Activated naive CD8-positive, alpha-beta T cell treated with anti-CD3 and anti-CD28 coated beads, Interleukin-2, amount 10 ng/mL, durations not matched to agents 7 days and 5 days (primary cell): Measurements from ENCODE around the gene DNMT3A. TPM values are rescaled to one million over a fixed set of nuclear protein-coding genes. Genes with fewer than 3 reads are reported as not detected.

Experiments
- ATAC-seq: fragments of 150-1000 bp; cut with Tn5 transposase; one replicate; pipeline ENCODE4 v1.10.0; 2021; ENCODE audit warnings: low read depth, moderate library complexity
- POLR2A ChIA-PET: fragments of 350-600 bp; sonication (Branson Sonifier 250); formaldehyde crosslinking; loops from one replicate; lab custom pipeline; 2021; ENCODE audit warnings: antibody characterized with exemption; lab: Charles Lee
- DNase-seq: peaks from one replicate; pipeline ENCODE4 v3.0.0; 2021
- H3K27ac Mint-ChIP-seq: one replicate; pipeline ENCODE4 v1.8.0; 2022; ENCODE audit warnings: mild to moderate bottlenecking, mixed read lengths
- H3K27me3 Mint-ChIP-seq: one replicate; pipeline ENCODE4 v1.8.0; 2022; ENCODE audit warnings: mild to moderate bottlenecking, moderate library complexity, mixed read lengths
- H3K36me3 Mint-ChIP-seq: one replicate; pipeline ENCODE4 v1.8.0; 2021; ENCODE audit warnings: mild to moderate bottlenecking, mixed read lengths
- H3K4me1 Mint-ChIP-seq: one replicate; pipeline ENCODE4 v1.8.0; 2021; ENCODE audit warnings: mixed read lengths
- H3K4me3 Mint-ChIP-seq: one replicate; pipeline ENCODE4 v1.8.0; 2022; ENCODE audit warnings: mild to moderate bottlenecking, moderate library complexity, mixed read lengths
- H3K9me3 Mint-ChIP-seq: one replicate; pipeline ENCODE4 v1.8.0; 2021; ENCODE audit warnings: mixed read lengths
- total RNA-seq, 2 experiments: library from RNA; stranded (reverse); gene quantifications; one replicate each; pipeline ENCODE4 v1.2.3, GENCODE V29; 2021

DNMT3A gene
- total RNA-seq, 2 experiments from 2014 or later, result 76.7 to 84.7 TPM

DNA sequence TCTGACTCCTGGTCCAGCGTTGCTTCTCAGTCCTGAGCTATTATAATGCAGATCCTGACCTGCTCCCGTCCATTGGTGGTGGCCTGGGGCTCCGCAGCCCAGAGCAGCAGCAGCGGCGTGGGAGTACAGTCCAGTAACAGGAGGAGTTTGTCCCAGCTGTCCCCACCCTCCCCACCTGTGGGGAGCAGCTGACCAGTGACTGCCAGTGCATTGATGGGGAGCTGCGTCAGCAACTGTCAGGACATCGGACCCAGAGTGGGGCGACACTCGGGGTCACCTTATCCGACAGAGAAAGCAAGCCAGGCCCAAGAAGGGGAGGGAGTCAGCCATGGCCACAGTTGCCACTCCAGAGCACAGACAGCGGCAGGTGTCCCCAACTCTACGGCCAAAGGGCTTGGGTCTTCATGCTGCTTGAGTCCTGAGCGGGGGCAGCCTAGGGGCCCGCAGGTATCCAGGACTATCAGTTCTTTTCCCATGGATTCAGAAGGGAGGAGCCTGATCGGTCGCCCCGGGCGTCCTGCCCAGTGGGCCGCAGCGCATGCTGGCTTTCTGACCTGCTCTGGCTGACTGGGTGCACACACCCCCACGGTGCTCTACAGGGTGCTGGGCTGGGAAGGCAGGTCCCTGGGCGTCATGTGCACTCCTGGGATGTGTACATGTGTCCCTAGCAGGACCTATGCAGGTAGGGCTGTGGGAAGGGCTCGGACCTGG, 29.7 kb downstream of the DNMT3A start:
- peak overlapping the region; percentile 95 for H3K27ac Mint-ChIP-seq
- H3K9me3 Mint-ChIP-seq, result no peaks in the 10 kb centered on the region
- DNase-seq, result no peak
- no peak for ATAC-seq
- H3K36me3 Mint-ChIP-seq, result peaks cover 18% of the 10 kb centered on the region
- H3K27me3 Mint-ChIP-seq, result no peaks in the 10 kb centered on the region
- peaks cover 58% of the 10 kb centered on the region for H3K4me1 Mint-ChIP-seq
- POLR2A ChIA-PET, result interaction anchor here (1.4 to 4.4 kb wide), 4 partner anchors 10 to 255 kb away, joined by 5 to 50 read pairs (median 6); no protein-coding TSS in a partner anchor
- peak overlapping the region; percentile 82 for H3K4me3 Mint-ChIP-seq

DNA sequence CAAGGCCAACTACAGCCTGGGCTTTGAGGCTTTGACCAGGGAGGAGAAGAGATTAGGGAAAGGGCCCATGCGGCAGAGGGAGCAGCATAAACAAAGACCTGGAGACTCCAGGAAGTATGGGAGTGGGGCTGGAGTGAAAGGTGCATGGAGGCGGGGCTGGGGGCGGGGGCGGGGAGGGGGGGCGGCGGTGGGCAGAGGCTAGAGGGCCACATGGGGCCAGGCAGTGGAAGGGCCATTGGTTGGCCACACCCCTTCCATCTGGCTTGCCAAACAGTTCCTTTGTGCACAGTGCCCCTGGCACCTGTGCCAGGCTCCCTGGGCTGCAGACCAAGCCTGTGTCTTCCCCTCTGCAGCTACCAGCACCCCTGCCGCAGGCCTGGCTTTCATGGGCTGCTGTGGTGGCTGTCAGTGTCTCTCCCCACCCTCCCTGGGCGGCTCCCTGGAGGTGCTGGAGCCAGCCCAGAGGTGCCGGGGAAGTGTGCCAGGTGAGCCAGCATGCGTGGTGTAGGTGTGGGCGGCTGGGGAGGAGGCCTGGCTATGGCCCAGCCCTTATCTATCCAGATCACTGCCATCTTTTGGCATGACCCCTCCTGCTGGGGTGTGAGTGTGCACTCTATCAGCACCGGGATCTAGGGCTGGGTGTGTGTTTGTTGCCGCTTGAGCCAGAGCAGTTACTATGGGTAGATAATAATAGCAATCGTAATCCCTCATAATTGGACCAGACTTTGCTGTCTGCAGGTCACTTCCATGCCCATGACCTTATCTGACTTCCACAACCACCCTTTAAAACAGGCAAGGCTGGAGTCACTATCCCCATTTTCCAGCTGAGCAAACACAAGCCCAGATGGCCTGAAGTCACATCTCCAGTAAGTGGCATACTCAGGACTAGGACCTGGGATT, 30.5 kb downstream of the DNMT3A start:
- ATAC-seq (no peak), DNase-seq (no peak)
- POLR2A ChIA-PET, result no interaction called here
- H3K9me3 Mint-ChIP-seq, result no peaks in the 10 kb centered on the region
- no peaks in the 10 kb centered on the region for H3K27me3 Mint-ChIP-seq
- peaks cover 20% of the 10 kb centered on the region for H3K36me3 Mint-ChIP-seq
- no peak overlapping the region for H3K4me3 Mint-ChIP-seq
- peak overlapping the region; percentile 69 for H3K27ac Mint-ChIP-seq
- H3K4me1 Mint-ChIP-seq, result peaks cover 56% of the 10 kb centered on the region

DNA sequence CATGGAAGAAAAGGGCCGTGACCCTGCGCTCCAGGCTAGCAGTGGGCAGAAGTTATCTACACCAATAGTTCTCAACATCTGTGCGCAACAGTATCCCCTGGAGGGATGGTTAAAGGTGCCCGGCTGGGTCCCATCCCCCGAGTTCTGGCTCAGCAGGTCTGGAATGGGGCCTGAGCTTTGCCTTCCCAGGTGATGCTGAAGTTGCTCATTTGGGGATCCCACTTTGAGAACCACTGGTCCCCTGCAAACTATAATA, 31.1 kb downstream of the DNMT3A start:
- Mint-ChIP-seq H3K4me3 (no peak overlapping the region), H3K36me3 (peaks cover 21% of the 10 kb centered on the region), H3K27ac (peak overlapping the region; percentile 69), H3K27me3 (no peaks in the 10 kb centered on the region), H3K4me1 (peaks cover 51% of the 10 kb centered on the region), H3K9me3 (no peaks in the 10 kb centered on the region)
- DNase-seq (no peak), ATAC-seq (no peak)
- POLR2A ChIA-PET, result no interaction called here

DNA sequence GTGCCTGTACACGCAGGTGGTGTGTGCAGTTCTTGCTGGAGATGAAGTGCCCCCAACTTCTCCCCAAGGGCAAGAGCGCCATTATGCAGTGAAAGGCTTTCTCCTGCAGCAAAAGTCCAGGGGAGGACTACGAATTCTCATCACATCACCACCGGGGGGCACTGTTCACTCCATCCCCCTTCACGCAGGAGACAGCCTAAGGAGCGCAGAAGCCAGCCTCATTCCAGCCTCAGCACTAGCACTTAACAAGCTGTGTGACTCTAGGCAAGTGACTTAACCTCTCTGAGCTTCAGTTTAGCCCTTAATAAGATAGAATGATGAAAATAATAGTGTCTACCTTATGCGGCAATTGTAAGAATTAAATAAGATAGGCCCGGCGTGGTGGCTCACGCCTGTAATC, 32.3 kb downstream of the DNMT3A start:
- H3K4me3 Mint-ChIP-seq, result no peak overlapping the region
- POLR2A ChIA-PET, result interaction anchor here (1.0 kb wide), 1 partner anchor 35 kb away, joined by 3 read pairs; no protein-coding TSS in a partner anchor
- no peaks in the 10 kb centered on the region for H3K9me3 Mint-ChIP-seq
- peaks cover 53% of the 10 kb centered on the region for H3K4me1 Mint-ChIP-seq
- no peaks in the 10 kb centered on the region for H3K27me3 Mint-ChIP-seq
- peaks cover 28% of the 10 kb centered on the region for H3K36me3 Mint-ChIP-seq
- peak overlapping the region; percentile 2 for H3K27ac Mint-ChIP-seq
- DNase-seq (peak; percentile 66), ATAC-seq (peak; percentile 32)

DNA sequence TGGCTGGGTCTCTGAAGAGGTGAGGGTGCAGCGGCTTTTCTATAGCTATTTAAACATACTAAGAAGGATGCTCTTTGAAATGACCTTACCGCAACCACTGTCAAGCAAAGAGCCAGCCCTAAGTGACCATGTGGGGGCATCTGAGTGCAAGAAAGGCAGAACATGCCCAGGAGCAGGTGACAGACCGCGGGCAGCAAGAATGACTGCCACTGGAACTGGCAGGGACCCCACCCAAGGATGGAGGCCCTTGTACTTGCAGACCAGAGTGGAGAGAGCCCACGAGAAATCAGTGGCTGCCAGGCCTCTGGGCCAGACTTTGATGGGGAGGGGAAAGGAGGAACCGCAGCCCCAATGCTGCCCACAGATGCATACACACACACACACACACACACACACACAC, 33.1 kb downstream of the DNMT3A start:
- ATAC-seq, result no peak
- H3K9me3 Mint-ChIP-seq, result no peaks in the 10 kb centered on the region
- H3K4me3 Mint-ChIP-seq, result no peak overlapping the region

DNA sequence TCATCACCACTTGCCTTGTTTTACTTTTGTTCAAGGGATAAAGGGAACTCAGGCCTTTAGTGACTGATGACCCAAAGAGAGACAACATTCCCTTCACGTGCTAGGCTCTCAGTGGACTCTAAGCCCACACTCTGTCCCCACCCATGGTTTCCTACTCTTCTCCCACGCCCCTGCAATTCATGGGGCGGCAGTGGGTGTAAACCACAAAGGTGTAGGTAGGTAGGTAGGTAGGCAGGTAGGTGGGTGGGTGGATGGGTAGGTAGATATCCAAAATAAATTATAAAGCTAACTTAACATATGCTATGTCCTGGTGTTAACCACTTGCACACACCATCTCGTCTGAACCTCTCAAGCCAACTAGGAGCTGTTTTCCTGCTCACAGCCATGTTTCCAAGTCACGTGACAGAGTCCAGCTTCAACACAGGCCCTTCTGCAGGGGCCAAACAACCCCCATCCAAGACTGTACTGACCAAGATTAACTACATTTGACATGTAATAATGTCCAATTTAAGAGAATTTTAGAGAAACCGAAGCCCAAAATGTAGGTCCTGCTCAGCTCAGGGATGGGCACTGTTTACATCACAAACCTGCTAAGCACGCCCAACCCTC, 33.7 kb downstream of the DNMT3A start:
- Mint-ChIP-seq H3K4me3 (no peak overlapping the region), H3K27ac (no peak overlapping the region), H3K9me3 (no peaks in the 10 kb centered on the region), H3K27me3 (no peaks in the 10 kb centered on the region), H3K36me3 (peaks cover 33% of the 10 kb centered on the region), H3K4me1 (peaks cover 52% of the 10 kb centered on the region)
- ATAC-seq (no peak), DNase-seq (no peak)
- POLR2A ChIA-PET, result interaction anchor here (0.7 kb wide), 1 partner anchor 34 kb away, joined by 3 read pairs; no protein-coding TSS in a partner anchor

More for the DNA sequence above, 33.1 kb downstream of the DNMT3A start:
- no peaks in the 10 kb centered on the region for H3K27me3 Mint-ChIP-seq
- POLR2A ChIA-PET, result interaction anchor here (0.7 kb wide), 1 partner anchor 35 kb away, joined by 3 read pairs; no protein-coding TSS in a partner anchor
- peaks cover 56% of the 10 kb centered on the region for H3K4me1 Mint-ChIP-seq
- H3K36me3 Mint-ChIP-seq, result peaks cover 34% of the 10 kb centered on the region
- peak overlapping the region; percentile 35 for H3K27ac Mint-ChIP-seq
- DNase-seq, result no peak

DNA sequence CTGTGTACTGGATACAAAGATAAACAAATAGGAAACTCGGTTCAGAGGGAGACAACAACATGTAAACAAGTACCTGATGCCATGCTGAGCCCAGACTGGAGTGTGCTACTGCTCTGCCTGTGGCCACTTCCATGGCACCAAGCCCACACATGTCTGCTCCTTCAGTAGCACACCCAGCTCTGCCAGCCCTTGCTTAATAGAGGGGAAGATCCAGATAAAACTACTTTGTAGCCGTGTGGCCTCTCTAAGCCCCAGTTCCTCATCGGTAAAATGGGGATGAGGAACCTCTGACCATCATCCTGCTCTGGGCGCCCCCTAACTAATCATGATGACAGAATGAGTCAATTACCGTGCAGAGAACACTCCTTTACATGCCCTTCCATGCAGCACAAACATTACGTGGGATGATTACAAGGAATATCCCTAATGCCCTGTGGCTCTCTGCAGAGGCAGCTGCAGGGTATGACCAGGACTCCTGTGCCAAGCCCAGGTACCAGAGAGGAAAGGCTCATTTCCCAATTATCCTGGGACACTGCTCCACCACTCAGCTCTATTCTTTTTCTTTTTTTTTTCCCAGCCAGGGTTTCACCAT, 34.9 kb downstream of the DNMT3A start:
- peak overlapping the region; percentile 25 for H3K27ac Mint-ChIP-seq
- no peaks in the 10 kb centered on the region for H3K9me3 Mint-ChIP-seq
- no peak overlapping the region for H3K4me3 Mint-ChIP-seq
- DNase-seq, result no peak
- H3K27me3 Mint-ChIP-seq, result no peaks in the 10 kb centered on the region
- H3K36me3 Mint-ChIP-seq, result peaks cover 35% of the 10 kb centered on the region
- POLR2A ChIA-PET, result interaction anchor here (3.7 kb wide), 1 partner anchor 12 kb away, joined by 13 read pairs; no protein-coding TSS in a partner anchor
- peaks cover 56% of the 10 kb centered on the region for H3K4me1 Mint-ChIP-seq
- no peak for ATAC-seq

DNA sequence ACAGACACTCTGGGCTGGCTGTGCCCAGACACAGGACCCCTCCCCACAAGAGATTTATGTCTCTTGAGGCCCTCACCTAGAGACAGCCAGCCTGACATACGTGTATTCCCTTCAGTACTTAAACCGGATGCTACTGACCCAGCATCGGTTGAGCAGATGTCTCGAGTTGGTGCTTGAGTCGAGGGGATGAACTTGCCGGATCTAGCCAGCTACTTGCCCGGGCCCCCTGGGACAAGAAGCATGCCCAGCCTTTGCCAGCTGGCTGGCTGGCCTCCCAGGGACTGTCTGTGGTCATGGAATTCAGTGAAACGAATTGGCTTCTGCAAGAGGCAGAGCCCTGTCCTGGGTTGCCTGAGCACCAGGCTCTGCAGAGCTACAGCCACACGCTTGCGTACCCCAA, 36.0 kb downstream of the DNMT3A start:
- DNase-seq (no peak), ATAC-seq (no peak)
- Mint-ChIP-seq H3K27ac (peak overlapping the region; percentile 2), H3K9me3 (no peaks in the 10 kb centered on the region), H3K36me3 (peaks cover 38% of the 10 kb centered on the region), H3K27me3 (no peaks in the 10 kb centered on the region), H3K4me1 (peaks cover 61% of the 10 kb centered on the region), H3K4me3 (no peak overlapping the region)
- POLR2A ChIA-PET, result interaction anchor here (1.2 to 3.7 kb wide), 2 partner anchors 9 to 11 kb away, joined by 3 to 13 read pairs; no protein-coding TSS in a partner anchor

DNA sequence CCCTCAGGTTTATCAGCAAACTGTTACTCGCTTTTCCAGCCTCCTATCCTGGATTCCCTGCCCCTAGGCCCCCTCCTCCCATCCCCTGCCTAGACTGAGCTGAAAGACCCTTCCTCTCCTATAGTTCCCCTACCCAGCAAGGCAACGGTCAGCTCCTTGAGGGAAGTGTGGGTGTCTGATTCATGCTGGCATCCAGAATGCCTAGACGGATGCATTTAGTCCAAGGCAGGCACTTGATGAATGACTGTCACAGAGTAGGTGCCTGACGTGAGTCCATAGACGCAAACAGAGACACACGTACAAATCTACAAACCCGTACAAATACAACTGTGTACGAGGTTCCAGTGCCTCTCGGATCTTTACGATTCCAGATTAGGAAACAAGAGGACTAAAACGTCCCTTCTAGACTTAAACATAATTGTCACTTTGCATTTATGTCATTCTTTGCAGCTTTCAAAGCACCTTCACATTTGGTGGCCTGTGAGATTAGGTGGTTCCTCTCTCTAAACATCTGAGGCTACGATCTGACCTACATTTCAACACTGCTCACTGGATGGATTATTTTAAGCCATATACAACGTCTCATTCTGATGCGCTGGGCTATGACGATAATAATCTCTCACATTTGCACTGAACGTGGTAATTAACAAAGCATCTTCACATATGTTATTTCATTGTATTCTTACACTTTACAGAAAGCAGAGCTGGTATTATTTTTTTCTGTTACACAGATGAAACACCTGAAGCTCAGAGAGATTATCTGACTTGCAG, 36.7 kb downstream of the DNMT3A start:
- no peaks in the 10 kb centered on the region for H3K9me3 Mint-ChIP-seq
- peaks cover 59% of the 10 kb centered on the region for H3K4me1 Mint-ChIP-seq
- no peak overlapping the region for H3K4me3 Mint-ChIP-seq
- ATAC-seq, result no peak
- H3K36me3 Mint-ChIP-seq, result peaks cover 39% of the 10 kb centered on the region
- no peaks in the 10 kb centered on the region for H3K27me3 Mint-ChIP-seq
- POLR2A ChIA-PET, result interaction anchor here (1.2 to 3.7 kb wide), 2 partner anchors 10 kb away, joined by 3 to 13 read pairs; no protein-coding TSS in a partner anchor
- no peak for DNase-seq
- H3K27ac Mint-ChIP-seq, result peak overlapping the region; percentile 25

DNA sequence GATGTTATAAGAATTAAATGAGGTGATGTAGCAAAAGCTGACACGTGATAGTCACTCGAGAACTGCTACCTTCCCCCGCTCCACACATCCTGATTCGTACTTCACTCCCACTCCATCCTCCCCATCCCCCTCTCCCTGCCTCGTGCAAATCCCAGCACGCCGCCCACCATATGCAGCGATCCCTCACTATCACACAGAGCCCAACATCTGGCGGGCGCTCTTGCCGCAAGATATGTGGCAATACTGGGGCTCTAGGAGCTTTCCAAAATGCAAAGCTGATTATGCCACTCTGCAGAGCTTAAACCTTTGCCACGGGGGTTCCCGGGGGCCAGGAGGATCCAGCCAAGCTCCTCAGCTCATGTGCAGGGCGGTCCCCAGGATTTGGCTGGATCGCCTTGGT, 37.4 kb downstream of the DNMT3A start:
- H3K36me3 Mint-ChIP-seq, result peaks cover 36% of the 10 kb centered on the region
- no peak overlapping the region for H3K27ac Mint-ChIP-seq
- no peaks in the 10 kb centered on the region for H3K9me3 Mint-ChIP-seq
- peaks cover 55% of the 10 kb centered on the region for H3K4me1 Mint-ChIP-seq
- ATAC-seq (no peak), DNase-seq (no peak)
- no peak overlapping the region for H3K4me3 Mint-ChIP-seq
- POLR2A ChIA-PET, result interaction anchor here (3.7 kb wide), 1 partner anchor 9 kb away, joined by 13 read pairs; no protein-coding TSS in a partner anchor
- no peaks in the 10 kb centered on the region for H3K27me3 Mint-ChIP-seq

DNA sequence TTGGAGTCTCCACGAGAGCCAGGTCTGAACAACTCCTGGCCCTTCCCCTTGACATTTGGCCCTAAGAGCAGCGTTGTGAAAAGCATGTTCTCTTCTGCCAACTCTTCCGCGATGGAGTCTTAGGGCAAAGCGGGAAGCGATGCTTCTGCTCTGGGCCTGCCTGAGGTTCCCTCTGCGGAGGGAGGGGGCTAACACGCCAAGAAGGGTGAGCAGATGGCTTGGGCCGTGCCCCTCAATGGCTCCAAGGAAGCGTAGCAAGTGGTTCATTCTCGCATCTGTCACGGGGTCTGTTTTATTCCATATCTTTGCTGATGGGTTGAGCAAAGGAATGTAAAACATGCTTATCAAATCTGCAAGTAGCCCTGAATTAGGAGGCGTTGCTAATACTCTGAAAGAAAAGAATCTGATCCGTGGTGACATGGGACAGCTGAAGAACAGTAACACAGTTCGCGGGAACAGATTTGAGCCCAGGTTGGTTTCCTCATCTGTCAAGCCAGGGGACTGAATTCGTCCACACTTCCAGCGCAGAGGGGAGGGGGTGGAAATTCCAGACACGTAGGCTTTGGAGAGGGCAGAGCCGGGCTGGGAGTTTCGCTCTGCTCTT, 38.0 kb downstream of the DNMT3A start:
- peaks cover 51% of the 10 kb centered on the region for H3K4me1 Mint-ChIP-seq
- POLR2A ChIA-PET, result interaction anchor here (1.3 to 3.8 kb wide), 5 partner anchors 9 to 26 kb away, joined by 3 to 24 read pairs (median 13); no protein-coding TSS in a partner anchor
- H3K9me3 Mint-ChIP-seq, result no peaks in the 10 kb centered on the region
- no peak overlapping the region for H3K27ac Mint-ChIP-seq
- ATAC-seq, result no peak
- H3K36me3 Mint-ChIP-seq, result peaks cover 36% of the 10 kb centered on the region
- H3K4me3 Mint-ChIP-seq, result no peak overlapping the region
- no peak for DNase-seq
- H3K27me3 Mint-ChIP-seq, result no peaks in the 10 kb centered on the region
